HG03378 (cell line): ENCODE results near the gene SMCR8.
"Not testable (repeated sequence)": the region's sequence is repeated elsewhere in the genome, so short reads cannot be mapped to it uniquely, and the experiment has no call there.

Experiments
- ATAC-seq: cut with Tn5 transposase; IDR thresholded peaks from one replicate; pipeline ENCODE4 v1.9.1; 2021; ENCODE audit warnings: mild to moderate bottlenecking, moderate library complexity; ENCODE audit not compliant: unreplicated experiment

SMCR8 gene

DNA sequence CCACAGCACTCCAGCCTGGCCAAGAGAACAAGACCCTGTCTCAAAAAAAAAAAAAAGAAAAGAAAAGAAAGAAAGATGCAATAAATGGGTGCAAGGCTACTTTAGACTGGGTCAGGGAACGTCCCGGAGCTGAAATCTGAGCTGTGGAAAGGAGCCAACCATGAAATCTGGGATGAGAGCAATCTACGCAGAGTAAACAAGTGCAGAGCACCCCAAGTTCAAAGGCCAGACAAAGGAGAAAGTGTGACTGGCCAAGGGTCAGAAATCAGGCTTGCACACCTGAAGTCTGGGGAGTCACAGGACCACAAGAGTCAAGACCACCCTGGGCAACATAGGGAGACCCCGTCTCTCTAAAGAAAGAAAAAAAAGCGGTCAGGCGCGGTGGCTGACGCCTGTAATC, 45.4 kb downstream of the SMCR8 start:
- ATAC-seq = no peak

DNA sequence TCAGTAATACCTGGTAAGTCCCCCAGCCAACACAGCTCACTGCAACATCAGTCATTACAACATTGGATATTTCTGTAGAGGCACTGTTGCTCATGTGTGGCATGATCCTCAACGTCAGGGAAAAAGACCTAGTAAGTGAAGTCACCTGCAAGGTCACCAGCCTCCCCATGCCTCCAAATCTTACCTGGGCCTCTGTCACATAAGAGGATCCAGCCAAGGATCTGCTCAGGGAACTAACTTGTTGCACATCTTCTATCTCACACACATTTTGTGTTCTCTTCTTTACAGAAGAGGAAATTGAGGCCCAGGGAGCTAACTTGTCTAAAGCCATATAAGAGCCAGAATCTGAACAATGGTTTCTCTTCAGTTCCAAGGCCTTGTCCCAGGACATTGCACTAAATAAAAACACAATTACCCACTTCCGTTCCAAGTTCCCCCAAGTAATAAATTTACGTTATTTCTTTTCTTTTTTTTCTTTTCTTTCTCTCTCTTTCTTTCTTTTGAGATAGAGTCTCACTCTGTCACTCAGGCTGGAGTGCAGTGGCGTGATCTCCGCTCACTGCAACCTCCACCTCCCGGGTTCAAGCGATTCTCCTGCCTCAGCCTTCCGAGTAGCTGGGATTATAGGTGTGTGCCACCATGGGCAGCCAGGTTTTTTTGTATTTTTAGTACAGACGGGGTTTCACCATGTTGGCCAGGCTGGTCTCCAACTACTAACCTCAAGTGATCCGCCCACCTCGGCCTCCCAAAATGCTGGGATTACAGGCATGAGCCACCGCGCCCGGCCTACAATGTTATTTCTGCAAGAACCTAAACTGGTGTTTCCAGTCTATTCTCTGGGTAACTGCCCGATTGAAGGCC, 47.0 kb downstream of the SMCR8 start:
- no peak for ATAC-seq

DNA sequence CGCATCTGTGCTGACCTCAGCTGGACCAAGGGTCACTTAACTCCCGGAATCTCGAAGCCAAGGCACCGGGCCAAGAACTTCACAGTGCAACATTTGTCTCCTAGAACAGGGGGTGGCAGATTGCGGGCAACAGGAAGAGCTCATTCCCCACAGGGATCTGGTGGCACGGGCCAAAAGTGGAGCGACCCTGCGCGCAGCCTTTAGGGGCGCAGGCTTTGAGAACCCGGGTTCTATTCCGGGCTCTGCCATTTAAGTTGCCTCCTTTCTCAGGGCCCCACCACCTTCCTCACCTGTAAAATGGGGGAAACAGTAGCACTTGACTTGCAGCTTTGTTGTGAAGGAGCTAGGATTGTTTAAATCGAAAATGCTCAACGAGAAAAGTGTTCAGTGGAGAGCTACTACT, 47.6 kb downstream of the SMCR8 start:
- ATAC-seq = no peak

DNA sequence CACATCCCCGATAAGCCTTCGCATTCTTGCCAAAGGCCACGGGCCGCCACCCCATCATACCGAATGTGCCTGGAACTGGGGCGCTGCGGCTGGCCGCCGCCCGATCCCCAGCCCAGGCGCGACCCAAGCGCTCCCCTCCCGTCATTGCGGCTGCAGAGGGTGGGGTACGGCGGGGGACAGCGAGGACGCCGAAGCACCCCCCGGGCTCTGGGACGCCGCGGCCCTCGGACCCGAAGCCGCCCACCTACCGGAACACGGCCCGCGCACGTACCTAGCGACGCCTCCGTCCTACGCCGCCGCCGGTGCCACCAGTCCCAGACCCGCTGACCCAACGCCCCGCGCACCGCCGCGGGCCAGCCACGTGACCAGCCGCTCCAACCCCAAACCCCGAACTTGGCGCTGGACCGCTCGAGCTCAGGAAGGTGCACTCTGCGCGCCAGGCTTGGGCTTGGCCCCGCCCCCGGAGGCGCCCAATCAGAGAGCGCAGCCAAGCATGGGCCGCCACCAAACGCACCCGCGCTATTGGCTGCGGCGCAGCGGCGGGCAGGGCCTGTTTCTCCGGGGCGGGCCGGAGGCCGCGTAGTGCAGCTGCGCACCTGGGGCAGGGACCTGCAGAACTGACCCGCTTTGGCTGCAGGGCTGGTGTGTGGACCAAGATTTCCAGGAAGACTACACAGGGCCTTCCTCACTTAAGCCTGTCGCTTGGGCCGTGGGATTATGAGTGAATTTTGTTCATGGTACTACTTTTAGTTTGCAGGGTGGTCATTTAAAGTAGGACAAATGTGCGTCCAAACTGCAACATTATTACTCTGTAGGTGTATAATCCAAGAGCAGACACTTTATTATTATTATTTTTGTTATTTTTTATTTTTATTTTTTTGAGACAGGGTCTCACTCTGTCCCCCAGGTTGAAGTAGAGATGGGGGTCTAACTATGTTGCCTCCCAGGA, 48.3 kb downstream of the SMCR8 start, which contains the start of gene SHMT1:
SHMT1 (minus strand) TSS at position 450 of the 949 bp plus-strand sequence. CDS start 7,569 bp downstream, outside the sequence.
- ATAC-seq = peak; percentile 80

DNA sequence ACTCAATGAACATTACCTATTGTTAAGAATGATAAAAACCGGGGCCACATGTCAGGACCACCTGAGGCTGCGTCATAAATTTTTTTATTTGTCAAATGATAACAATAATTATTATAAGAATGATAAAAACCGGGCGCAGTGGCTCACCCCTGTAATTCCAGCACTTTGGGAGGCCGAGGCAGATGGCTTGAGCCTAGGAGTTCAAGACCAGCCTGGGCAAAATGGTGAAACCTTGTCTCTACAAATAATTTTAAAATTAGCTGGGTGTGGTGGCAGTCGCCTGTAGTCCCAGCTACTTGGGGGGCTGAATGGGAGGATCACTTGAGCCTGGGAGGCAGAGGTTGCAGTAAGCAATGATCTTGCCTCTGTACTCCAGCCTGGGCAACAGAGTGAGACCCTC, 49.1 kb downstream of the SMCR8 start:
- no peak for ATAC-seq

DNA sequence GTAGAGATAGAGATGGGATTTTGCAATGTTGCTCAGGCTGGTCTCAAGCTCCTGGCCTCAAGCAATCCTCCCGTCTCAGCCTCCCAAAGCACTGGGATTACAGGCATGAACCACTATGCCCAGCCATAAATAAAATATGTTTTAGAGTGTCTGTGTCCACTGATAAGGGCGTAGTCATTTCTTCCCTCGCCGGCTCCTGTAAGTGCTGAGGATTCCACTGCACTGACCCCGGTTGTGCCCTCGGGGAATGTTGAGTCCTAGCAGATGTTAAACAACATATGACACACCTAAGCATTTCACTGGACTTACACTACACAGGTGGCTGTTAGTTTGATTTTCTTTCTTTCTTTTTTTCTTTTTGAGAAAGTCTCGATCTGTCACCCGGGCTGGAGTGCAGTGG, 53.9 kb downstream of the SMCR8 start:
- ATAC-seq = no peak

DNA sequence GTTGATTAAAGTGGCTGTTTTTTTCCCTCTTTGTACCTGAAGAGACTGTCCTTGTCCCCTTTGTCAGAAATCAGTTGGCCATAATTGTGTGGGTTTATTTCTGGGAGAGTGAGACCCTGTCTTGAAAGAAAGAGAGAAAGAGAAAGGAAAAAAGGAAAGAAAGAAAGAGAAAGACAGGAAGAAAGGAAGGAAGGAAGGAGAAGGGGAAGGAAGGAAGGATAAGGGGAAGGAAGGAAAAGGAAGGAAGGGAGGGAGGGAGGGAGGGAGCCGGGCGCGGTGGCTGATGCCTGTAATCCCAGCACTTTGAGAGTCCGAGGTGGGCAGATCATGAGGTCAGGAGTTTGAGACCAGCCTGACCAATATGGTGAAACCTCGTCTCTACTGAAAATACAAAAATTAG, 55.7 kb downstream of the SMCR8 start:
- ATAC-seq = no peak

DNA sequence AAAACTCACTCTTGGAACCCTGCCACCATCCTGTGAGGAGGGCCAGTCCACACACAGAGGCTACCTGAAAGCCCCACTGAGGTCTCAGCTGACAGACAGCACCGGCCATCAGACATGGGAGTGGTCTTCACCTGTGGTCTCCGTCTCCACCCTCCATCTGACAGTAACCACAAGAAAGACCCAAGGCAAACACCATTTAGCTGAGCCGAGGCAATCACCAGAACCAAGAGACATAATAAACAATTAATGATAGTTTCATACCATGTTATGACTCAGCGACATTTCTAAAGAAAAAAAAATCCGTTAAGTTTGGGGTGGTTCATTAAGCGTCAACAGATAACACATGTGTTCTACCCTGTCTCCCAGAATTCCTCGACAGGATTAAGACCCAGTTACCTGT, 56.4 kb downstream of the SMCR8 start:
- no peak for ATAC-seq

DNA sequence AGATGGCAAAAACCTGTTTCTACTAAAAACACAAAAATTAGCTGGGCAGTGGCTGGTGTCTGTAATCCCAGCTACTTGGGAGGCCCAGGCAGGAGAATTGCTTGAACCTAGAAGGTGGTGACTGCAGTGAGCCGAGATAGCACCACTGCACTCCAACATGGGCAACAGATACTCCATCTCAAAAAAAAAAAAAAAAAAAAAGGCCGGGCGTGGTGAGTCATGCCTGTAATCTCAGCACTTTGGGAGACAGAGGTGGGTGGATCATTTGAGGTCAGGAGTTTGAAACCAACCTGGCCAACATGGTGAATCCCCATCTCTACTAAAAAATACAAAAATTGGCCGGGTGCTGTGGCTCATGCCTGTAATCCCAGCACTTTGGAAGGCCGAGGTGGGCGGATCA, 58.1 kb downstream of the SMCR8 start:
- ATAC-seq = not testable (repeated sequence)

DNA sequence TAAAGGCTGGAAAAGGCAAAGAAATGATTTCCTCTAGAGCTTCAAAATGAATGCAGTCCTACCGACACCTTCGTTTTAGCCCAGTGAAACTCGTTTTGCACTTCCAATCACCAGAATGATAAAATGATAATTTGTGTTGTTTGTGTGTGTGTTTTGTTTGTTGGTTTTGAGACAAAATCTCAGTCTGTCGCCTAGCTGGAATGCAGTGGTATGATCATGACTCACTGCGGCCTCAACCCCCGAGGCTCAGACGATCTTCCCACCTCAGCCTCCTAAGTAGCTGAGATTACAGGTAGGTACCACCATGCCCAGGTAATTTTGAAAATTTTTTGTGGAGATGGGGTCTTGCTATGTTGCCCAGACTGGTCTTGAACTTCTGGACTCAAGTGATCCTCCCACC, 59.1 kb downstream of the SMCR8 start:
- no peak for ATAC-seq
